ENCODE results near the gene SLC12A7. TPM values are rescaled to one million over a fixed set of nuclear protein-coding genes. Genes with fewer than 3 reads are reported as not detected.
"Not testable (repeated sequence)": the region's sequence is repeated elsewhere in the genome, so short reads cannot be mapped to it uniquely, and the experiment has no call there.

Gene SLC12A7
- total and polyA plus RNA-seq, 9 of the 15 experiments (the other 6 are each of a cell fraction or from before 2014, with no cell fraction given): 0.01 to 3.1 (median 0.56) TPM

- DNase-seq (ENCODE audit: extremely low read depth in 1 of 4, low spot score in 3 of 4): no peak
- Histone ChIP-seq H3K9ac (ENCODE audit: insufficient read depth in 1 of 2, low read depth in 2 of 2, low read length in 2 of 2) (no peak overlapping the region; a peak in 1 of 4 replicates), H3K27ac (ENCODE audit: extremely low read depth, low read depth, low read length) (no peak overlapping the region), H3K4me2 (ENCODE audit: insufficient read depth, low read length) (no peak overlapping the region), H3K9me3 (replicated peaks; ENCODE audit: control insufficient read depth, insufficient read depth, low read depth, low read length) (peaks cover 5% of the 10 kb centered on the region; the same call in 1 of the 2 replicates), H3K27me3 (ENCODE audit: control insufficient read depth in 2 of 2, insufficient read depth in 2 of 2, low read length in 2 of 2) (peaks cover 40 to 85% of the 10 kb centered on the region in 2 experiments; a peak in 4 of 5 replicates), H3K9me1 (ENCODE audit: control insufficient read depth, insufficient read depth, low read length) (peaks cover 4% of the 10 kb centered on the region), H3K36me3 (ENCODE audit: control insufficient read depth, insufficient read depth, low read length) (no peaks in the 10 kb centered on the region), H2AFZ (ENCODE audit: low read depth, low read length) (no peak overlapping the region), H3K4me3 (no peak overlapping the region), H3K4me1 (replicated peaks in 1 of 2; ENCODE audit: control insufficient read depth in 2 of 2, insufficient read depth in 2 of 2, low read length in 2 of 2) (peaks cover 0 to 30% of the 10 kb centered on the region in 2 experiments; a peak in 2 of 5 replicates), H4K20me1 (replicated peaks; ENCODE audit: control insufficient read depth, insufficient read depth, low read length) (peaks cover 33% of the 10 kb centered on the region), H3K79me2 (ENCODE audit: control insufficient read depth, insufficient read depth, low read length) (no peaks in the 10 kb centered on the region)
- FAIRE-seq: no peak
- 1% methylated on average over 20 of the region's 20 CpGs for WGBS (ENCODE audit: insufficient coverage, low coverage, missing lambda C conversion rate)
- in situ Hi-C loops (cut with MboI): no loop called here
- ChIA-PET CTCF (ENCODE audit: low intra/inter-chr PET ratio) (no interaction called here), POLR2A (interaction anchor here (0.6 kb wide), 1 partner anchor 34 kb away, joined by 4 read pairs; no protein-coding TSS in a partner anchor)
- no peak for ATAC-seq
- BruUV-seq (replicated peaks): no TSS peak
- intact Hi-C loops (cut with micrococcal nuclease): no loop called here
- TF ChIP-seq C11orf30 (IDR thresholded peaks at IDR 0.05; ENCODE audit: low read depth) (peak; percentile 9; the same call in 1 of the 2 replicates), TAF15 (IDR thresholded peaks at IDR 0.05; ENCODE audit: low read depth, low read length) (no peak)
Observed at GRCh38 chr5:1158647-1159340, 46.9 kb upstream of the SLC12A7 start.

- ATAC-seq; H3K4me3 ChIP-seq; in situ Hi-C loops (cut with MboI); H3K36me3 ChIP-seq (ENCODE audit: control insufficient read depth, insufficient read depth, low read length); H3K79me2 ChIP-seq (ENCODE audit: control insufficient read depth, insufficient read depth, low read length); H3K9me1 ChIP-seq (ENCODE audit: control insufficient read depth, insufficient read depth, low read length); H3K9ac ChIP-seq (ENCODE audit: insufficient read depth in 1 of 2, low read depth in 2 of 2, low read length in 2 of 2); BruUV-seq (replicated peaks); H3K4me2 ChIP-seq (ENCODE audit: insufficient read depth, low read length); DNase-seq (ENCODE audit: extremely low read depth in 1 of 4, low spot score in 3 of 4); H3K9me3 ChIP-seq (replicated peaks; ENCODE audit: control insufficient read depth, insufficient read depth, low read depth, low read length); FAIRE-seq; intact Hi-C loops (cut with micrococcal nuclease); CTCF ChIA-PET (ENCODE audit: low intra/inter-chr PET ratio); H3K27ac ChIP-seq (ENCODE audit: extremely low read depth, low read depth, low read length); H2AFZ ChIP-seq (ENCODE audit: low read depth, low read length): not testable (repeated sequence)
- H3K4me1 ChIP-seq (replicated peaks in 1 of 2; ENCODE audit: control insufficient read depth in 2 of 2, insufficient read depth in 2 of 2, low read length in 2 of 2): peaks cover 0 to 28% of the 10 kb centered on the region in 2 experiments; a peak in 2 of 5 replicates
- peaks cover 49 to 85% of the 10 kb centered on the region in 2 experiments; a peak in 4 of 5 replicates for H3K27me3 ChIP-seq (ENCODE audit: control insufficient read depth in 2 of 2, insufficient read depth in 2 of 2, low read length in 2 of 2)
- POLR2A ChIA-PET: interaction anchor here (0.8 kb wide), 1 partner anchor 33 kb away, joined by 3 read pairs; no protein-coding TSS in a partner anchor
- H4K20me1 ChIP-seq (replicated peaks; ENCODE audit: control insufficient read depth, insufficient read depth, low read length): peaks cover 38% of the 10 kb centered on the region
- WGBS (ENCODE audit: insufficient coverage, low coverage, missing lambda C conversion rate): 0% methylated on average over 2 of the region's 2 CpGs
- peak; percentile 64; the same call in 1 of the 2 replicates for TF ChIP-seq ZEB2 (IDR thresholded peaks at IDR 0.05)
Observed at GRCh38 chr5:1157461-1157986, 45.7 kb upstream of the SLC12A7 start.

All from K562 (cell line).